Muscle of arm (tissue), 12 donors: ENCODE results near the gene SOX4. TPM values are rescaled to one million over a fixed set of nuclear protein-coding genes. Genes with fewer than 3 reads are reported as not detected.

Source experiments
- DNase-seq: peaks from one replicate; pipeline ENCODE4 v3.0.0-alpha.2; 2013
- polyA plus RNA-seq, 12 donors: library from polyadenylated mRNA; unstranded; fragments of 120-200 nt; gene quantifications; one replicate each; pipeline ENCODE4 v1.2.1, GENCODE V29; 2013; ENCODE audit not compliant: insufficient read length in 12 of 12

SOX4 gene
- polyA plus RNA-seq, 12 donors, result 38.5 to 783 (median 43.7) TPM

GRCh38 chr6:21590346-21590745 lies 3.2 kb upstream of the SOX4 start:
- DNase-seq, result no peak

DNA sequence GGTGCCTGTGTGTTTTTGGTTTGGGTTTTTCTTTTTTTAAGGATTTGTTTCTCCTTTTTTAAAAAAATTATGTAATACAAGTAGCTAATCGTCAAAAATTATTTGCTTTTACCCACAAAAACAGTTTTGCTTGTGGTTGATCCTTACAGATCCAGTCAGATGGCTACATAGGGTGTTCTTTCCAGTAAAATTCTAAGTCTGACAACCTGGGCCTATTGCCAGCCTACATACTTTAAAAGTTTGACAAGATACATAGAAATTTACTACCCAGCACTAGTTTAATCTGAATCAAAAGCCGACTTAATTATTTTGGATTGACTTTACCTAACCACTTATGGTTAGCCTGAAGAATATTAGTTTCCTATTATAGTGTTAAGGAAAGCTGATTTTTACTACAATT lies 2.1 kb upstream of the SOX4 start:
- no peak for DNase-seq

GRCh38 chr6:21592953-21593352 lies 598 bp upstream of the SOX4 start:
- no peak for DNase-seq

GRCh38 chr6:21593927-21594415 lies 420 bp downstream of the SOX4 start:
- DNase-seq, result no peak

- DNase-seq, result peak; percentile 72
These were observed 1.1 kb downstream of the SOX4 start for GRCh38 chr6:21594416-21595281.

DNA sequence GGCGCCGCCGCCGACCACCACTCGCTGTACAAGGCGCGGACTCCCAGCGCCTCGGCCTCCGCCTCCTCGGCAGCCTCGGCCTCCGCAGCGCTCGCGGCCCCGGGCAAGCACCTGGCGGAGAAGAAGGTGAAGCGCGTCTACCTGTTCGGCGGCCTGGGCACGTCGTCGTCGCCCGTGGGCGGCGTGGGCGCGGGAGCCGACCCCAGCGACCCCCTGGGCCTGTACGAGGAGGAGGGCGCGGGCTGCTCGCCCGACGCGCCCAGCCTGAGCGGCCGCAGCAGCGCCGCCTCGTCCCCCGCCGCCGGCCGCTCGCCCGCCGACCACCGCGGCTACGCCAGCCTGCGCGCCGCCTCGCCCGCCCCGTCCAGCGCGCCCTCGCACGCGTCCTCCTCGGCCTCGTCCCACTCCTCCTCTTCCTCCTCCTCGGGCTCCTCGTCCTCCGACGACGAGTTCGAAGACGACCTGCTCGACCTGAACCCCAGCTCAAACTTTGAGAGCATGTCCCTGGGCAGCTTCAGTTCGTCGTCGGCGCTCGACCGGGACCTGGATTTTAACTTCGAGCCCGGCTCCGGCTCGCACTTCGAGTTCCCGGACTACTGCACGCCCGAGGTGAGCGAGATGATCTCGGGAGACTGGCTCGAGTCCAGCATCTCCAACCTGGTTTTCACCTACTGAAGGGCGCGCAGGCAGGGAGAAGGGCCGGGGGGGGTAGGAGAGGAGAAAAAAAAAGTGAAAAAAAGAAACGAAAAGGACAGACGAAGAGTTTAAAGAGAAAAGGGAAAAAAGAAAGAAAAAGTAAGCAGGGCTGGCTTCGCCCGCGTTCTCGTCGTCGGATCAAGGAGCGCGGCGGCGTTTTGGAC lies 2.0 kb downstream of the SOX4 start:
- DNase-seq, result no peak

- DNase-seq, result peak; percentile 67
These were observed 2.8 kb downstream of the SOX4 start for GRCh38 chr6:21596145-21596948.

- no peak for DNase-seq
These were observed 3.6 kb downstream of the SOX4 start for GRCh38 chr6:21596949-21597682.

GRCh38 chr6:21597801-21598673 lies 4.5 kb downstream of the SOX4 start:
- DNase-seq, result no peak

DNA sequence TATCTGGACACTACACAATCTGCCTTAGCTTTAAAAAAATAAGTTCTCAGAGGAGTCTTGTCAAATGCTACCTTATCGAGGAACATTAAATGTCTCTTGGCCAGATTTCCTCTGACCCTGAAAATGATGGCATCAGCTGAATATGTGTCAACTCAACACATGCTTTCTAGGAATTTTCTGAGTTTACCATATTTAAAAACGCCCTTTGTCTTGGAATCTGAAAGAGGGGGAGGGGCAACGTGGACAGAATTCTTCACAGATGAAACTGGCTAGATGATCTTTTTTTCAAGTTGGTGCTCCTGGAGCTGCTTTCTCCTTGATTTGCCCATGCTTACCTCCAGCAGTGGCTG lies 5.1 kb downstream of the SOX4 start:
- DNase-seq, result no peak

DNA sequence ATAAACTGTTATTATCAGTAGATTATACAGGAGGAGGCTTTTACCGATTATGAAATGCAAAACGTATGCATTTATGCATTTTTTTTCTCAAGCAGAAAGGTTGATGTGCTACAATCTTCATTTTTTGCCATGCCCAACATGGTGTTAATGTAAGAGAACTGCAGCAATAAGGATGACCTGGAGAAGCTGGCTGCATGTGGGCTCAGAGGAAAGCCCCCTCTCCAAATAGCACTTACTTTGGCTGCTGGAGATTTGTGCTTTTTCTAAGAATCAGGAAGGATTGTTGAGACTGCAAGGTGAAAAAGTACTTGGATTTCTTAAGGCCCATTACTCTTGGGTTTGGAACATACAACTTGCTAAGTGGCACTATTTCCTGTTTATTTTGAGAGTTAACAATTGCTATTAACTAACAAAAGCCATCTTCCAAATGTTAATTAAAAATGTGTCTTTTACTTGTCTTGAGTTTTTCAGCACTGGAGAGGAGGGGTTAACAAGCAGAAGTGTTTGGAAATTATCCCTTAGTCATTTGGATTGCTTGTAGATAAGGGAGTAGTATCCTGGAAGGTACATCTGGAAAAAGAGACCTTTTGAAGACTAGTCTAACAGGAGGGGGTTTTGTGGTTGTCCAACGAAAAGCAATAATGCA lies 5.6 kb downstream of the SOX4 start:
- no peak for DNase-seq

GRCh38 chr6:21601339-21601923 lies 7.9 kb downstream of the SOX4 start:
- DNase-seq, result no peak

GRCh38 chr6:21601932-21602390 lies 8.4 kb downstream of the SOX4 start:
- DNase-seq, result no peak

GRCh38 chr6:21603082-21603952 lies 9.8 kb downstream of the SOX4 start:
- no peak for DNase-seq

DNA sequence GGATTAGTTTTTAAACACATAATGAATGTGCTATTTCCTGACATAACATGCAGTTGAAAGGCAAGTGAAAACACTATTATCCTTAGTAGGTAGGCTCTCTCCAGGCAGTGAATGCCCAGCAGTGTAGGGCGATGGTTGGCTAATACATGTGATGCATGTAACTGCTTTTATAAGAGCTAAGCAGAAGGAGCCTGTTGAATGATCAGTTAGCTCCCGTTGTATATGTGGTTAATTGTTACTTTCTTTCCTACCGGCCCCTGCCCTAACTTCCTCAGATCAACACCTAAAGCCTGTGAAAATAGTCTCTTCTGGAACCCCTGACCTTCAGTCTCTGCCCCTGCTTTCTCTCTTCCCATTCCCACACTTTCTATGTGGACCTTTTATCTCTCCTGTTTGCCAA lies 10.5 kb downstream of the SOX4 start:
- no peak for DNase-seq

DNA sequence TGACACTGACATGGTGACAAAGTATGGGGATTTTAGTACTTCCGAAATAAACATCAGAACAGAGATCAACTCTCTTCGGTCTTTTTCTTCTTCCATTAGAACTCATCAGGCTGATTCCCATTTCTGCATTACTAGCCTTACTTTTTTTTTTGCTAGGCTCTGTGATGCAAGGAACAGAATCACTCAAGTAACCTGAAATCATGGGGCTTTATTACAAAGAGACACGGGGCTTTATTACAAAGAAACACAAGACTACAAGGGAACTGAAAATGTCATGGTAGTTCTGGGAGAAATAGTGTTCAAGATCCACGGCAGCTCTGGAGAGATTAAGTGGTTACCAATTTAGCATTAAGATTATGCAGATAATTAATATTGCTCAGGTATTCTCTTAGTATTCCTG lies 11.6 kb downstream of the SOX4 start:
- DNase-seq, result no peak

GRCh38 chr6:21608601-21609000 lies 15.1 kb downstream of the SOX4 start:
- no peak for DNase-seq

DNA sequence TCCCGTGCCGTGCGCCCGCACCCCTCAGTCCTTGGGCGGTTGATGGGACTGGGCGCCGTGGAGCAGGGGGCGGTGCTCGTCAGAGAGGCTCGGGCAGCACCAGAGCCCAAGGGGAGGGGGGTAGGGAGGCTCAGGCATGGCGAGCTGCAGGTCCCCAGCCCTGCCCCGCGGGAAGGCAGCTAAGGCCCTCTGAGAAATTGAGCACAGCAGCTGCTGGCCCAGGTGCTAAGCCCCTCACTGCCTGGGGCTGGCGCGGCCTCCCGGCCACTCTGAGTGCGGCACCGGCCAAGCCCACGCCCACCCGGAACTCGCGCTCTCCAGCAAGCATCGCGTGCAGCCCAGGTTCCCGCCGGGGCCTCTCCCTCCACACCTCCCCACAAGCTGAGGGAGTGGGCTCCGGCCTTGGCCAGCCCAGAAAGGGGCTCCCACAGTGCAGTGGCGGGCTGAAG lies 16.4 kb downstream of the SOX4 start:
- no peak for DNase-seq
